Osteoblast (primary cell): ENCODE measurements around the gene GRAMD1B. TPM values are rescaled to one million over a fixed set of nuclear protein-coding genes. Genes with fewer than 3 reads are reported as not detected.

Source experiments
- DNase-seq: peaks from one replicate; pipeline ENCODE4 v3.0.0; 2011; ENCODE audit warnings: low spot score, mixed read lengths; ENCODE audit not compliant: insufficient read length; ENCODE audit errors: missing footprints
- H2AFZ ChIP-seq: 2 replicates; pipeline ENCODE4 v1.6.0; 2011; ENCODE audit warnings: mild to moderate bottlenecking, low read length
- H3K27ac ChIP-seq: 2 replicates; pipeline ENCODE4 v1.5.1; 2011; ENCODE audit warnings: mild to moderate bottlenecking, low read depth, low read length, moderate library complexity
- H3K27me3 ChIP-seq: 2 replicates; pipeline ENCODE4 v1.6.0; 2012; ENCODE audit warnings: mild to moderate bottlenecking, control low read depth, inconsistent platforms, low read length, moderate library complexity; ENCODE audit not compliant: insufficient read depth
- H3K36me3 ChIP-seq: 2 replicates; pipeline ENCODE4 v1.5.1; 2011; ENCODE audit warnings: mild to moderate bottlenecking, low read length, control low read depth, moderate library complexity; ENCODE audit not compliant: insufficient read depth
- H3K4me1 ChIP-seq: 2 replicates; pipeline ENCODE4 v1.5.1; 2011; ENCODE audit warnings: mild to moderate bottlenecking, low read length, control low read depth, moderate library complexity; ENCODE audit not compliant: insufficient read depth
- H3K4me2 ChIP-seq: 2 replicates; pipeline ENCODE4 v1.6.0; 2011; ENCODE audit warnings: mild to moderate bottlenecking, low read length; ENCODE audit not compliant: insufficient read depth
- H3K4me3 ChIP-seq: fragments of 200-600 bp; sonication (generic); 3 replicates; pipeline ENCODE4 v1.5.1; 2012; ENCODE audit warnings: mild to moderate bottlenecking, low read length, inconsistent platforms; ENCODE audit not compliant: insufficient read depth
- H3K79me2 ChIP-seq: 2 replicates; pipeline ENCODE4 v1.6.0; 2012; ENCODE audit warnings: mild to moderate bottlenecking, low read length, control low read depth, inconsistent platforms; ENCODE audit not compliant: insufficient read depth
- H3K9me3 ChIP-seq: 2 replicates; pipeline ENCODE4 v1.5.1; 2011; ENCODE audit warnings: low read depth, low read length, control low read depth
- H4K20me1 ChIP-seq: 2 replicates; pipeline ENCODE4 v1.6.0; 2012; ENCODE audit warnings: mild to moderate bottlenecking, low read length, control low read depth; ENCODE audit not compliant: insufficient read depth
- CTCF ChIP-seq: IDR thresholded peaks from 2 replicates; pipeline ENCODE4 v1.5.1; 2011; ENCODE audit warnings: mild to moderate bottlenecking, low read depth, low read length, moderate library complexity; ENCODE audit errors: extremely low read depth
- total RNA-seq: library from RNA; depleted of rRNA; stranded (reverse); fragments of >200 nt; gene quantifications from 2 replicates; pipeline ENCODE4 v1.2.3, GENCODE V29; 2012

GRAMD1B gene
- total RNA-seq, 1 donor: 15.2 TPM

- DNase-seq: no peak
- Histone ChIP-seq H3K79me2 (no peaks in the 10 kb centered on the region), H3K4me1 (no peaks in the 10 kb centered on the region), H3K36me3 (peaks cover 61% of the 10 kb centered on the region), H4K20me1 (no peaks in the 10 kb centered on the region), H2AFZ (no peak overlapping the region), H3K9me3 (no peaks in the 10 kb centered on the region), H3K27ac (no peak overlapping the region), H3K4me3 (no peak overlapping the region), H3K27me3 (no peaks in the 10 kb centered on the region), H3K4me2 (no peak overlapping the region)
- no peak for TF ChIP-seq CTCF
Measured at GRCh38 chr11:123607781-123608180, 177.7 kb downstream of the GRAMD1B start.

GRCh38 chr11:123608371-123608770, 178.3 kb downstream of the GRAMD1B start:
- no peak overlapping the region for H3K27ac ChIP-seq
- no peak for TF ChIP-seq CTCF
- peaks cover 61% of the 10 kb centered on the region for H3K36me3 ChIP-seq
- H2AFZ ChIP-seq: no peak overlapping the region
- H3K9me3 ChIP-seq: no peaks in the 10 kb centered on the region
- H3K4me3 ChIP-seq: no peak overlapping the region
- no peak for DNase-seq
- H3K27me3 ChIP-seq: no peaks in the 10 kb centered on the region
- no peak overlapping the region for H3K4me2 ChIP-seq
- no peaks in the 10 kb centered on the region for H3K79me2 ChIP-seq
- H4K20me1 ChIP-seq: no peaks in the 10 kb centered on the region
- H3K4me1 ChIP-seq: no peaks in the 10 kb centered on the region

GRCh38 chr11:123608945-123609344, 178.9 kb downstream of the GRAMD1B start:
- Histone ChIP-seq H3K27me3 (no peaks in the 10 kb centered on the region), H3K9me3 (no peaks in the 10 kb centered on the region), H3K4me1 (no peaks in the 10 kb centered on the region), H3K79me2 (no peaks in the 10 kb centered on the region), H3K27ac (no peak overlapping the region), H3K36me3 (peaks cover 63% of the 10 kb centered on the region), H2AFZ (no peak overlapping the region), H3K4me2 (no peak overlapping the region), H3K4me3 (no peak overlapping the region), H4K20me1 (no peaks in the 10 kb centered on the region)
- TF ChIP-seq CTCF: no peak
- DNase-seq: no peak

- H3K27me3 ChIP-seq: no peaks in the 10 kb centered on the region
- no peaks in the 10 kb centered on the region for H4K20me1 ChIP-seq
- no peak for TF ChIP-seq CTCF
- H2AFZ ChIP-seq: no peak overlapping the region
- no peak for DNase-seq
- H3K4me2 ChIP-seq: no peak overlapping the region
- no peak overlapping the region for H3K4me3 ChIP-seq
- no peaks in the 10 kb centered on the region for H3K9me3 ChIP-seq
- H3K27ac ChIP-seq: no peak overlapping the region
- H3K36me3 ChIP-seq: peaks cover 76% of the 10 kb centered on the region
- peaks cover 10% of the 10 kb centered on the region for H3K4me1 ChIP-seq
- no peaks in the 10 kb centered on the region for H3K79me2 ChIP-seq
Measured at GRCh38 chr11:123611698-123612097, 181.6 kb downstream of the GRAMD1B start.
